ENCODE measurements around the gene PRDM5. TPM values are rescaled to one million over a fixed set of nuclear protein-coding genes. Genes with fewer than 3 reads are reported as not detected.

PRDM5 gene
- total and polyA plus RNA-seq, 2 donors from 2014 or later = 2.6 to 9.1 TPM

DNA sequence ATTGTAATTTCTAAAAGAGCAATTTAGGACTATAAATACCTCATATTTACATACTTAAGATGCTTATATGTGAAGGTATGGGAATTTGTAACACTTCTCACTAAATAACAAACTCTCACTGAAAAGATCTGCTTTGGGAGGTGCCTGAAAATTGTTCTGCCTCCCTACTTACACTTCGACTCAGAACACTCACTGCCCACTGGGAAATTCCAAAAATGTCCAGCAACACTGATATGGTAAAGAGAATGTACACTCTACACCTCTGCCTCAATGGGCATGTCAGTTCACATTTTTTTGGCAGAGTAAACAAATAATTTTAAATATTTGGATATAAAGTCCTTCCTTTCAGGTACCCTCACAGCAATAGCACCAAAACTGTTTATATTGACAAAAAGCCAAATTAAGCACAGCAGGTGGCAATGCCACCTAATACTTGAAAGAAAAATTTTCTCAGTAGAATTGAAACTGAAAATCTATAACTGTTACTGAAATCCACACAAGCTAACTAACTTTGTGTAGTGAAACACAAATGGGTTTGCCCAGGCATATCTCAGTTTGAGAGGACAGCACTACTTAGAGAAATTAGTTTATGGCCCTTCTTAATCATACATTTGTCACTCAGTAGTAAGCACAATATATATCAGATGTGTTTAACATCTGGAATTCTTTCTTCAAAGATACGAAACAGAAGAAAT, 67.1 kb downstream of the PRDM5 start:
- H3K36me3 ChIP-seq (ENCODE audit: control insufficient read depth in 2 of 3, insufficient read depth in 3 of 3, low read length in 3 of 3) = no peaks in the 10 kb centered on the region

GRCh38 chr4:120853161-120853935, 69.2 kb downstream of the PRDM5 start:
- H3K27me3 ChIP-seq (ENCODE audit: control insufficient read depth, insufficient read depth, low read length) = no peaks in the 10 kb centered on the region
- no peak overlapping the region for H3K9ac ChIP-seq (ENCODE audit: low read length in 3 of 3)
- H3K27ac ChIP-seq (ENCODE audit: low read depth in 2 of 2, low read length in 2 of 2) = no peak overlapping the region
- H3K9me3 ChIP-seq (ENCODE audit: control insufficient read depth in 2 of 3, insufficient read depth in 1 of 3, low read length in 3 of 3) = no peaks in the 10 kb centered on the region
- FAIRE-seq = no peak
- H3K4me1 ChIP-seq (ENCODE audit: control insufficient read depth in 2 of 3, insufficient read depth in 2 of 3, low read depth in 1 of 3, low read length in 3 of 3) = no peaks in the 10 kb centered on the region
- no peak overlapping the region for H3K4me3 ChIP-seq (ENCODE audit: low read length in 3 of 3)
- DNase-seq = peak in 2 of 5 donors; percentile 37 to 44
- intact Hi-C loops (cut with DNase I) = no loop called here
- no peaks in the 10 kb centered on the region for H3K36me3 ChIP-seq (ENCODE audit: control insufficient read depth in 2 of 3, insufficient read depth in 3 of 3, low read length in 3 of 3)
- TF ChIP-seq, protein P1, sequence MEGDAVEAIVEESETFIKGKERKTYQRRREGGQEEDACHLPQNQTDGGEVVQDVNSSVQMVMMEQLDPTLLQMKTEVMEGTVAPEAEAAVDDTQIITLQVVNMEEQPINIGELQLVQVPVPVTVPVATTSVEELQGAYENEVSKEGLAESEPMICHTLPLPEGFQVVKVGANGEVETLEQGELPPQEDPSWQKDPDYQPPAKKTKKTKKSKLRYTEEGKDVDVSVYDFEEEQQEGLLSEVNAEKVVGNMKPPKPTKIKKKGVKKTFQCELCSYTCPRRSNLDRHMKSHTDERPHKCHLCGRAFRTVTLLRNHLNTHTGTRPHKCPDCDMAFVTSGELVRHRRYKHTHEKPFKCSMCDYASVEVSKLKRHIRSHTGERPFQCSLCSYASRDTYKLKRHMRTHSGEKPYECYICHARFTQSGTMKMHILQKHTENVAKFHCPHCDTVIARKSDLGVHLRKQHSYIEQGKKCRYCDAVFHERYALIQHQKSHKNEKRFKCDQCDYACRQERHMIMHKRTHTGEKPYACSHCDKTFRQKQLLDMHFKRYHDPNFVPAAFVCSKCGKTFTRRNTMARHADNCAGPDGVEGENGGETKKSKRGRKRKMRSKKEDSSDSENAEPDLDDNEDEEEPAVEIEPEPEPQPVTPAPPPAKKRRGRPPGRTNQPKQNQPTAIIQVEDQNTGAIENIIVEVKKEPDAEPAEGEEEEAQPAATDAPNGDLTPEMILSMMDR (IDR thresholded peaks at IDR 0.05; ENCODE audit: borderline replicate concordance, extremely low read depth, insufficient read depth) = no peak

More for the DNA sequence above, 67.1 kb downstream of the PRDM5 start:
- Histone ChIP-seq H3K4me1 (ENCODE audit: control insufficient read depth in 2 of 3, insufficient read depth in 2 of 3, low read depth in 1 of 3, low read length in 3 of 3) (no peaks in the 10 kb centered on the region), H3K27me3 (ENCODE audit: control insufficient read depth, insufficient read depth, low read length) (no peaks in the 10 kb centered on the region), H3K9me3 (ENCODE audit: control insufficient read depth in 2 of 3, insufficient read depth in 1 of 3, low read length in 3 of 3) (no peaks in the 10 kb centered on the region), H3K4me3 (ENCODE audit: low read length in 3 of 3) (no peak overlapping the region), H3K9ac (ENCODE audit: low read length in 3 of 3) (no peak overlapping the region), H3K27ac (ENCODE audit: low read depth in 2 of 2, low read length in 2 of 2) (no peak overlapping the region)
- TF ChIP-seq, protein P1 (IDR thresholded peaks at IDR 0.05; ENCODE audit: borderline replicate concordance, extremely low read depth, insufficient read depth) = no peak
- intact Hi-C loops (cut with DNase I) = no loop called here
- DNase-seq = no peak
- no peak for FAIRE-seq

DNA sequence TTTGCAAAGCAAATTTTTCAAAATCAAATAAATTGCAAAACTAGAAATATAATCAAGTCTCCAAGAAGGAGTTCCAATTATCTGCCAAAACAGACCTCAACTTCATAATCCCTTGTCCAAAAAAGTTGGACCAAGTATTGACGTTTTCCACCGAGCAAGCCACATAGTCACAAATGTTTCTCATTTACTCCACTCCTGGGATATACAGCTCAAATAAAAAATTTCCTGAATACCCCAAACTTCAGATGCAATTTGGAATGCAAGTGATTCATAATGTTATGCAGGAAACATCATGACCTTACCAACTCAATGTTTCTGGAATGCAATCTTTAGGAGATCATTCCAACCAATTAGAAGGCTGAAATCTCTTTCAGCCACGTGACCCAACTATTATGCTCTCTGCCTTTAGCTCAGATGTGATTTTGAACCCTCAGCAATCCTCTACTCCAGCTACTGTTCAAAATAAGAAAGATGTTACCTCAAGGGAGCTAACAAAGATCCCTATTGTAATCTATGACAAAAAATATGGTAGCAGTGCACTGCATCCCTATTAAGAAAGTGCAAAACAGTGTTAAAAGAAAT, 72.4 kb downstream of the PRDM5 start:
- H3K4me1 ChIP-seq (ENCODE audit: control insufficient read depth in 2 of 3, insufficient read depth in 2 of 3, low read depth in 1 of 3, low read length in 3 of 3) = no peaks in the 10 kb centered on the region
- FAIRE-seq (no peak), DNase-seq (no peak)
- intact Hi-C loops (cut with DNase I) = no loop called here
- no peaks in the 10 kb centered on the region for H3K9me3 ChIP-seq (ENCODE audit: control insufficient read depth in 2 of 3, insufficient read depth in 1 of 3, low read length in 3 of 3)
- no peak overlapping the region for H3K27ac ChIP-seq (ENCODE audit: low read depth in 2 of 2, low read length in 2 of 2)
- H3K4me3 ChIP-seq (ENCODE audit: low read length in 3 of 3) = no peak overlapping the region
- H3K36me3 ChIP-seq (ENCODE audit: control insufficient read depth in 2 of 3, insufficient read depth in 3 of 3, low read length in 3 of 3) = no peaks in the 10 kb centered on the region
- no peak overlapping the region for H3K9ac ChIP-seq (ENCODE audit: low read length in 3 of 3)
- H3K27me3 ChIP-seq (ENCODE audit: control insufficient read depth, insufficient read depth, low read length) = no peaks in the 10 kb centered on the region
- TF ChIP-seq, protein P1 (IDR thresholded peaks at IDR 0.05; ENCODE audit: borderline replicate concordance, extremely low read depth, insufficient read depth) = no peak
